K562 (cell line): Measurements from ENCODE around the gene PLIN5. TPM values are rescaled to one million over a fixed set of nuclear protein-coding genes. Genes with fewer than 3 reads are reported as not detected.
A peak's percentile ranks its signal among the peaks of the same experiment; 100 is the strongest.

Experiments
- ATAC-seq: fragments of 200-7000 bp; cut with Tn5 transposase; 3 replicates; pipeline ENCODE4 v1.9.1; 2020; ENCODE audit warnings: moderate library complexity
- BruUV-seq: library from RNA; stranded (reverse); fragments of 400-500 nt; replicated peaks from 2 replicates; lab custom pipeline; 2021; lab: Mats Ljungman, UMichigan
- CTCF ChIA-PET: fragments of 300-600 bp; formaldehyde crosslinking; extraction: SDS; loops from one replicate; lab custom pipeline; 2021; ENCODE audit warnings: low intra/inter-chr PET ratio; lab: Yijun Ruan, JAX
- POLR2A ChIA-PET: fragments of 300-600, 350-650 bp; sonication (Branson Sonifier 250); formaldehyde crosslinking; extraction: SDS; loops from one replicate; lab custom pipeline; 2021; ENCODE audit warnings: antibody characterized with exemption, inconsistent platforms; lab: Yijun Ruan, JAX
- DNase-seq, 4 experiments: peaks; one replicate each; pipeline versions ENCODE4 v3.0.0 to v3.0.0-alpha.2; 2011 to 2018; ENCODE audit warnings: low spot score in 3 of 4, mixed read lengths in 3 of 4; ENCODE audit errors: extremely low read depth in 1 of 4
- FAIRE-seq: peaks from 2 replicates; lab custom pipeline; 2011; peaks lifted over from hg19 to GRCh38; lab: Jason Lieb, UNC
- H2AFZ ChIP-seq: 2 replicates; pipeline ENCODE4 v1.6.0; 2011; ENCODE audit warnings: low read depth, low read length, control low read depth, inconsistent platforms
- H3K27ac ChIP-seq: fragments of 200-600 bp; 3 replicates; pipeline ENCODE4 v1.8.0; 2011; ENCODE audit warnings: low read depth, mild to moderate bottlenecking, control low read depth, inconsistent platforms, low read length, moderate library complexity, mixed read lengths; ENCODE audit errors: extremely low read depth
- H3K27me3 ChIP-seq, 2 experiments: fragments of 300-600 bp in 1 of 2; 2 replicates in 1 of 2; 3 replicates in 1 of 2; pipeline versions ENCODE4 v1.6.0 to v1.8.0; 2011; ENCODE audit warnings: inconsistent platforms in 2 of 2, low read length in 2 of 2, mild to moderate bottlenecking in 1 of 2, mixed read lengths in 1 of 2, moderate library complexity in 1 of 2; ENCODE audit not compliant: control insufficient read depth in 2 of 2, insufficient read depth in 2 of 2
- H3K36me3 ChIP-seq: fragments of 300-600 bp; 3 replicates; pipeline ENCODE4 v1.8.0; 2011; ENCODE audit warnings: mild to moderate bottlenecking, low read length, inconsistent platforms; ENCODE audit not compliant: control insufficient read depth, insufficient read depth
- H3K4me1 ChIP-seq, 2 experiments: fragments of 200-600 bp in 1 of 2; replicated peaks in 1 of 2; 2 replicates in 1 of 2; 3 replicates in 1 of 2; pipeline versions ENCODE4 v1.5.1 to v1.8.0; 2011; ENCODE audit warnings: inconsistent platforms in 2 of 2, low read length in 2 of 2, mild to moderate bottlenecking in 1 of 2, mixed read lengths in 1 of 2, moderate library complexity in 1 of 2; ENCODE audit not compliant: control insufficient read depth in 2 of 2, insufficient read depth in 2 of 2
- H3K4me2 ChIP-seq: 2 replicates; pipeline ENCODE4 v1.6.1; 2011; ENCODE audit warnings: low read length, control low read depth, inconsistent platforms, mixed read lengths; ENCODE audit not compliant: insufficient read depth
- H3K4me3 ChIP-seq: fragments of 200-600 bp; sonication (generic), shearing (Covaris generic); 2 replicates; pipeline ENCODE4 v1.5.1; 2016; ENCODE audit warnings: control low read depth, inconsistent platforms
- H3K79me2 ChIP-seq: fragments of 200-600 bp; 3 replicates; pipeline ENCODE4 v1.8.0; 2011; ENCODE audit warnings: low read length, inconsistent platforms; ENCODE audit not compliant: control insufficient read depth, insufficient read depth
- H3K9ac ChIP-seq, 2 experiments: 2 replicates each; pipeline versions ENCODE4 v1.6.0 to v1.6.1; 2011; ENCODE audit warnings: low read depth in 2 of 2, low read length in 2 of 2, control low read depth in 1 of 2, inconsistent platforms in 1 of 2, mild to moderate bottlenecking in 1 of 2, mixed read lengths in 1 of 2; ENCODE audit not compliant: insufficient read depth in 1 of 2
- H3K9me1 ChIP-seq: one replicate; pipeline ENCODE4 v1.6.0; 2011; ENCODE audit warnings: inconsistent platforms, mild to moderate bottlenecking, low read length, moderate library complexity; ENCODE audit not compliant: control insufficient read depth, insufficient read depth
- H3K9me3 ChIP-seq: replicated peaks from 2 replicates; pipeline ENCODE4 v1.5.1; 2011; ENCODE audit warnings: low read depth, low read length, inconsistent platforms; ENCODE audit not compliant: control insufficient read depth, insufficient read depth
- H4K20me1 ChIP-seq: replicated peaks from 2 replicates; pipeline ENCODE4 v1.6.1; 2011; ENCODE audit warnings: low read length, inconsistent platforms, mixed read lengths; ENCODE audit not compliant: control insufficient read depth, insufficient read depth
- CBX5 ChIP-seq: IDR thresholded peaks from 2 replicates; pipeline ENCODE4 v1.6.1; 2014; ENCODE audit warnings: low read depth, borderline replicate concordance
- ERF ChIP-seq: fragments of 450-650 bp; formaldehyde crosslinking; IDR thresholded peaks from 2 replicates; pipeline ENCODE4 v1.4.0; 2020; ENCODE audit warnings: mild to moderate bottlenecking, mixed read lengths
- FOXA1 ChIP-seq: fragments of 450-650 bp; IDR thresholded peaks from 2 replicates; pipeline ENCODE4 v1.6.1; 2016; ENCODE audit warnings: mild to moderate bottlenecking, borderline replicate concordance
- HNRNPL ChIP-seq: fragments of 200-400 bp; formaldehyde crosslinking; IDR thresholded peaks from 2 replicates; pipeline ENCODE4 v1.6.1; 2017; ENCODE audit warnings: low read depth, mild to moderate bottlenecking, low read length
- HOMEZ ChIP-seq: fragments of 250-450 bp; sonication (Bioruptor Pico); IDR thresholded peaks from 2 replicates; pipeline ENCODE4 v1.4.0; 2020; ENCODE audit warnings: mild to moderate bottlenecking, moderate library complexity
- ZBTB1 ChIP-seq: sonication (generic); formaldehyde crosslinking; IDR thresholded peaks from 2 replicates; pipeline ENCODE4 v1.8.1; 2023; ENCODE audit warnings: missing genetic modification reagents, low read depth, mild to moderate bottlenecking, borderline replicate concordance
- ZNF318 ChIP-seq, 2 experiments: fragments of 450-650 bp; IDR thresholded peaks; 2 replicates each; pipeline ENCODE4 v1.6.1; 2016; ENCODE audit warnings: mild to moderate bottlenecking in 2 of 2, borderline replicate concordance in 1 of 2, low read depth in 1 of 2, moderate library complexity in 1 of 2
- ZNF668 ChIP-seq: fragments of 250-450 bp; sonication (Bioruptor Pico); IDR thresholded peaks from 2 replicates; pipeline ENCODE4 v1.8.0; 2022; ENCODE audit warnings: mild to moderate bottlenecking, inconsistent platforms
- ZZZ3 ChIP-seq: fragments of 450-650 bp; IDR thresholded peaks from 2 replicates; pipeline ENCODE4 v1.6.1; 2016; ENCODE audit warnings: antibody characterized with exemption, mild to moderate bottlenecking, moderate library complexity
- WGBS: fragments of 100-300 bp; shearing (Covaris generic); methylation state at CpG from one replicate; pipeline ENCODE4 v1.1.6; 2016; ENCODE audit warnings: low coverage, mixed read lengths; ENCODE audit not compliant: insufficient coverage; ENCODE audit errors: missing lambda C conversion rate; 5-methylcytosine and 5-hydroxymethylcytosine counted together
- in situ Hi-C: fragments of 300-500 bp; cut with MboI; formaldehyde crosslinking; loops from 4 replicates; pipeline ENCODE4 v1.15.0; 2018; ENCODE audit warnings: inconsistent platforms, mixed read lengths
- intact Hi-C: fragments of 100-400 bp; cut with micrococcal nuclease; formaldehyde crosslinking; loops from 2 replicates; pipeline ENCODE4 v1.14.2; 2022
- polyA plus RNA-seq, 8 experiments: library from polyadenylated mRNA; depleted of rRNA in 4 of 8; stranded (reverse) in 5 of 8; unstranded in 3 of 8; fragments of >200 nt; fragmentation: Nextera tagmentation in 2 of 8; fragmentation: Illumina TruSeq in 1 of 8; extraction: Ambion mirVana in 2 of 8; extraction: Trizol in 1 of 8; gene quantifications; 2 replicates each; pipeline versions ENCODE4 v1.2.1 to v1.2.3, GENCODE V29; 2011 to 2014; ENCODE audit warnings: inconsistent platforms in 1 of 8, missing spikeins in 1 of 8
- total RNA-seq, 7 experiments: library from RNA; depleted of rRNA in 6 of 7; stranded (reverse); fragments of >200 nt in 6 of 7; fragmentation: Illumina TruSeq in 2 of 7; extraction: Trizol in 2 of 7; gene quantifications; 2 replicates each; pipeline versions ENCODE4 v1.2.1 to v1.2.3, GENCODE V29; 2011 to 2021; ENCODE audit warnings: low replicate concordance in 1 of 7

PLIN5 gene
- total and polyA plus RNA-seq, 9 of the 15 experiments (the other 6 are each of a cell fraction or from before 2014, with no cell fraction given), result 0.04 to 1.3 (median 0.50) TPM

- 33% methylated on average over 17 of the region's 17 CpGs for WGBS
- no TSS peak for BruUV-seq
- H3K9ac ChIP-seq, result no peak overlapping the region
- no peak overlapping the region for H3K4me3 ChIP-seq
- no peaks in the 10 kb centered on the region for H3K9me3 ChIP-seq
- H3K27me3 ChIP-seq, result no peaks in the 10 kb centered on the region
- ATAC-seq (peak; percentile 69), DNase-seq (peak; percentile 74 to 81 (median 78)), FAIRE-seq (peak; percentile 15)
- H2AFZ ChIP-seq, result no peak overlapping the region
- ChIA-PET CTCF (interaction anchor here (0.6 to 3.6 kb wide), 3 partner anchors 57 to 227 kb away, joined by 3 to 25 read pairs (median 4); no protein-coding TSS in a partner anchor), POLR2A (interaction anchor here (0.7 to 2.0 kb wide), 2 partner anchors 46 to 101 kb away, joined by 3 to 4 read pairs; no protein-coding TSS in a partner anchor)
- H4K20me1 ChIP-seq, result peaks cover 4% of the 10 kb centered on the region
- peak overlapping the region; percentile 35; the same call in 1 of the 2 replicates for H3K4me2 ChIP-seq
- H3K9me1 ChIP-seq, result no peaks in the 10 kb centered on the region
- intact Hi-C loops (loop anchor here (1.0 kb wide), 1 partner anchor 60 kb away; no protein-coding TSS in a partner anchor), in situ Hi-C loops (loop anchor here (5.0 to 10.0 kb wide), 2 partner anchors 61 to 219 kb away; partner anchors contain the start of genes FEM1A and TNFAIP8L1)
- peaks cover 25 to 57% of the 10 kb centered on the region in 2 experiments for H3K4me1 ChIP-seq
- H3K27ac ChIP-seq, result peak overlapping the region; percentile 54; the same call in 1 of the 3 replicates
- no peaks in the 10 kb centered on the region for H3K79me2 ChIP-seq
- H3K36me3 ChIP-seq, result no peaks in the 10 kb centered on the region
- TF ChIP-seq ZNF668 (no peak), FOXA1 (no peak), ZZZ3 (no peak), HNRNPL (no peak), ERF (CRISPR knock-in tag) (no peak), HOMEZ (no peak), ZNF318 (IDR thresholded peaks at IDR 0.05; ENCODE audit: borderline replicate concordance in 1 of 2, low read depth in 1 of 2) (no peak), ZBTB1 (CRISPR knock-in tag) (no peak), CBX5 (no peak)
Observed at GRCh38 chr19:4576016-4576933, 41.3 kb upstream of the PLIN5 start.
